ENCODE results near the gene PNPLA1.

DNA sequence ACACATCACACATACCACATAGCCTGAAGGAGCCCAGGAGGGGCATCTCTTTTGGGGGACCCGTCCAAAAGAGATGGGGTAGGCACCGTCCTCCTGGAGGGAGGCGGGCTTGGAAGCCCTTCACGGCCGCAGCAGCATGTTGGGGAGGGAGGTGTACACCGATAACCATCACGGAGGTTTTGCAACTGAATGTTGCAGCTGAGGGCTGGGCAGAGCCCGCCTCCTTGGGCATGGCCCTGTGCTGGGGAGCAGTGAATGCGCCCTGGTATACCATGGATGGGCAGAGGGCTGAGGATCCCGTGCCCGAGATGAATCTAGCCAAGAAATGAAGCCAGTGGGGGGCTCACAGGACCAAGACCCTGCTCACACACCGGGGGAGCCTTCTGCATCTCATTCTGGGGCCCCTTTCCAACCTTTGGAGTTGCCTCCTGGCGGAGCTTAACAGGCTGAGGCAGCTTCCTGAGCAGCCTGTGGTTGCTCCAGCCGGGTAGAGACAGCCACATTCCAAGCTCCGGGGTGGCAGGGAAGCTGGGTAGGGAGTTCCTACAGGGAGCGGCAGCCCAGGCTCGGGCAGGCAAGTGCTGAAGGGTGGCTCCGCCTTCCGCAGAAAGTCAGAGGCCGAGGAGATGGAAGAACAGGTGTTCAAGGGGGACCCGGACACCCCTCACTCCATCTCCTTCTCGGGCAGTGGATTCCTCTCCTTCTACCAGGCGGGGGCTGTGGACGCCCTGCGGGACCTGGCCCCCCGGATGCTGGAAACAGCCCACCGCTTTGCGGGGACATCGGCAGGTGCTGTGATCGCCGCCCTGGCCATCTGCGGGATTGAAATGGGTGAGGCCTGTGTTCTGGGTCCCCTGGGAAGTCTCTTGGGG lies at the start of gene PNPLA1:
- TF ChIP-seq, protein P1, sequence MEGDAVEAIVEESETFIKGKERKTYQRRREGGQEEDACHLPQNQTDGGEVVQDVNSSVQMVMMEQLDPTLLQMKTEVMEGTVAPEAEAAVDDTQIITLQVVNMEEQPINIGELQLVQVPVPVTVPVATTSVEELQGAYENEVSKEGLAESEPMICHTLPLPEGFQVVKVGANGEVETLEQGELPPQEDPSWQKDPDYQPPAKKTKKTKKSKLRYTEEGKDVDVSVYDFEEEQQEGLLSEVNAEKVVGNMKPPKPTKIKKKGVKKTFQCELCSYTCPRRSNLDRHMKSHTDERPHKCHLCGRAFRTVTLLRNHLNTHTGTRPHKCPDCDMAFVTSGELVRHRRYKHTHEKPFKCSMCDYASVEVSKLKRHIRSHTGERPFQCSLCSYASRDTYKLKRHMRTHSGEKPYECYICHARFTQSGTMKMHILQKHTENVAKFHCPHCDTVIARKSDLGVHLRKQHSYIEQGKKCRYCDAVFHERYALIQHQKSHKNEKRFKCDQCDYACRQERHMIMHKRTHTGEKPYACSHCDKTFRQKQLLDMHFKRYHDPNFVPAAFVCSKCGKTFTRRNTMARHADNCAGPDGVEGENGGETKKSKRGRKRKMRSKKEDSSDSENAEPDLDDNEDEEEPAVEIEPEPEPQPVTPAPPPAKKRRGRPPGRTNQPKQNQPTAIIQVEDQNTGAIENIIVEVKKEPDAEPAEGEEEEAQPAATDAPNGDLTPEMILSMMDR (IDR thresholded peaks at IDR 0.05) = no peak
- TF ChIP-seq, protein P2, sequence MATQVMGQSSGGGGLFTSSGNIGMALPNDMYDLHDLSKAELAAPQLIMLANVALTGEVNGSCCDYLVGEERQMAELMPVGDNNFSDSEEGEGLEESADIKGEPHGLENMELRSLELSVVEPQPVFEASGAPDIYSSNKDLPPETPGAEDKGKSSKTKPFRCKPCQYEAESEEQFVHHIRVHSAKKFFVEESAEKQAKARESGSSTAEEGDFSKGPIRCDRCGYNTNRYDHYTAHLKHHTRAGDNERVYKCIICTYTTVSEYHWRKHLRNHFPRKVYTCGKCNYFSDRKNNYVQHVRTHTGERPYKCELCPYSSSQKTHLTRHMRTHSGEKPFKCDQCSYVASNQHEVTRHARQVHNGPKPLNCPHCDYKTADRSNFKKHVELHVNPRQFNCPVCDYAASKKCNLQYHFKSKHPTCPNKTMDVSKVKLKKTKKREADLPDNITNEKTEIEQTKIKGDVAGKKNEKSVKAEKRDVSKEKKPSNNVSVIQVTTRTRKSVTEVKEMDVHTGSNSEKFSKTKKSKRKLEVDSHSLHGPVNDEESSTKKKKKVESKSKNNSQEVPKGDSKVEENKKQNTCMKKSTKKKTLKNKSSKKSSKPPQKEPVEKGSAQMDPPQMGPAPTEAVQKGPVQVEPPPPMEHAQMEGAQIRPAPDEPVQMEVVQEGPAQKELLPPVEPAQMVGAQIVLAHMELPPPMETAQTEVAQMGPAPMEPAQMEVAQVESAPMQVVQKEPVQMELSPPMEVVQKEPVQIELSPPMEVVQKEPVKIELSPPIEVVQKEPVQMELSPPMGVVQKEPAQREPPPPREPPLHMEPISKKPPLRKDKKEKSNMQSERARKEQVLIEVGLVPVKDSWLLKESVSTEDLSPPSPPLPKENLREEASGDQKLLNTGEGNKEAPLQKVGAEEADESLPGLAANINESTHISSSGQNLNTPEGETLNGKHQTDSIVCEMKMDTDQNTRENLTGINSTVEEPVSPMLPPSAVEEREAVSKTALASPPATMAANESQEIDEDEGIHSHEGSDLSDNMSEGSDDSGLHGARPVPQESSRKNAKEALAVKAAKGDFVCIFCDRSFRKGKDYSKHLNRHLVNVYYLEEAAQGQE (IDR thresholded peaks at IDR 0.05; ENCODE audit: insufficient read depth in 1 of 2, low read depth in 2 of 2, low read length in 1 of 2) = no peak
- no peak for TF ChIP-seq TCF7L2 (IDR thresholded peaks at IDR 0.05; ENCODE audit: low read depth, low read length)
- TF ChIP-seq POLR2AphosphoS5 (IDR thresholded peaks at IDR 0.05; ENCODE audit: low read depth, low read length) = no peak
- no peak for TF ChIP-seq SIN3A (IDR thresholded peaks at IDR 0.05; ENCODE audit: borderline replicate concordance, insufficient read depth, low read depth, low read length)
